Gastrocnemius medialis (tissue), 4 donors: ENCODE measurements around the gene LSP1. TPM values are rescaled to one million over a fixed set of nuclear protein-coding genes. Genes with fewer than 3 reads are reported as not detected.

ENCODE experiments used
- ATAC-seq, 2 donors: fragments of 150-250 bp; one replicate each; pipeline ENCODE4 v1.9.1; 2016
- DNase-seq, 2 donors: peaks; one replicate each; pipeline ENCODE4 v3.0.0-alpha.2; 2019
- H3K27ac ChIP-seq, 4 donors: fragments of 200-600 bp; sonication (generic); 1 replicate in 1 of 4; 2 replicates in 3 of 4; pipeline ENCODE4 v1.5.1; 2016 to 2018; ENCODE audit warnings: mild to moderate bottlenecking in 2 of 4, moderate library complexity in 1 of 4
- H3K27me3 ChIP-seq, 3 donors: fragments of 200-600 bp; sonication (generic) in 2 of 3; 1 replicate in 1 of 3; 2 replicates in 2 of 3; pipeline versions ENCODE4 v1.5.1 to v1.6.0; 2016 to 2019; ENCODE audit warnings: mild to moderate bottlenecking in 1 of 3, moderate library complexity in 1 of 3
- H3K36me3 ChIP-seq, 2 donors: fragments of 200-600 bp; sonication (generic) in 1 of 2; one replicate each; pipeline ENCODE4 v1.5.1; 2017 to 2018
- H3K4me1 ChIP-seq, 2 donors: fragments of 200-600 bp; sonication (generic) in 1 of 2; one replicate each; pipeline ENCODE4 v1.5.1; 2016 to 2017; ENCODE audit warnings: mild to moderate bottlenecking in 2 of 2
- H3K4me3 ChIP-seq, 4 donors: fragments of 200-600 bp; sonication (generic) in 3 of 4; 1 replicate in 1 of 4; 2 replicates in 3 of 4; pipeline ENCODE4 v1.5.1; 2016 to 2019; ENCODE audit warnings: mild to moderate bottlenecking in 2 of 4
- H3K9me3 ChIP-seq, 3 donors: fragments of 200-600 bp; sonication (generic) in 2 of 3; 1 replicate in 1 of 3; 2 replicates in 2 of 3; pipeline ENCODE4 v1.5.1; 2016 to 2019
- POLR2A ChIP-seq, 2 donors: fragments of 450-650 bp; IDR thresholded peaks; one replicate each; pipeline ENCODE4 v1.6.1; 2017; ENCODE audit warnings: antibody characterized with exemption in 2 of 2, mild to moderate bottlenecking in 2 of 2, moderate library complexity in 2 of 2
- in situ Hi-C, 4 donors: fragments of 200-750 bp; cut with MboI; loops; one replicate each; pipeline versions ENCODE4 v1.15.0 to v1.8.0; 2017; ENCODE audit warnings: low sequenced_read_pairs in 4 of 4
- intact Hi-C: fragments of 100-400 bp; cut with DNase I; formaldehyde crosslinking; loops from one replicate; pipeline ENCODE4 v1.15.1; 2023; ENCODE audit warnings: low total_unique reads
- total RNA-seq, 4 donors: library from RNA; depleted of rRNA; stranded (reverse); fragments of >200 nt; gene quantifications; one replicate each; pipeline versions ENCODE4 v1.1.0 to v1.2.3, GENCODE V29; 2016
- TF ChIP-seq, protein P1 (sequence below), 5 experiments: fragments of 450-650 bp in 3 of 5; fragments of 200-600 bp in 2 of 5; sonication (generic) in 2 of 5; IDR thresholded peaks in 4 of 5; conservative IDR thresholded peaks in 1 of 5; 1 replicate in 4 of 5; 2 replicates in 1 of 5; pipeline ENCODE4 v1.5.1; 2016 to 2019; ENCODE audit warnings: antibody characterized with exemption in 5 of 5, mild to moderate bottlenecking in 3 of 5, moderate library complexity in 3 of 5

The LSP1 gene
- total RNA-seq, 4 donors from 2014 or later = 3.0 to 13.5 (median 5.5) TPM

DNA sequence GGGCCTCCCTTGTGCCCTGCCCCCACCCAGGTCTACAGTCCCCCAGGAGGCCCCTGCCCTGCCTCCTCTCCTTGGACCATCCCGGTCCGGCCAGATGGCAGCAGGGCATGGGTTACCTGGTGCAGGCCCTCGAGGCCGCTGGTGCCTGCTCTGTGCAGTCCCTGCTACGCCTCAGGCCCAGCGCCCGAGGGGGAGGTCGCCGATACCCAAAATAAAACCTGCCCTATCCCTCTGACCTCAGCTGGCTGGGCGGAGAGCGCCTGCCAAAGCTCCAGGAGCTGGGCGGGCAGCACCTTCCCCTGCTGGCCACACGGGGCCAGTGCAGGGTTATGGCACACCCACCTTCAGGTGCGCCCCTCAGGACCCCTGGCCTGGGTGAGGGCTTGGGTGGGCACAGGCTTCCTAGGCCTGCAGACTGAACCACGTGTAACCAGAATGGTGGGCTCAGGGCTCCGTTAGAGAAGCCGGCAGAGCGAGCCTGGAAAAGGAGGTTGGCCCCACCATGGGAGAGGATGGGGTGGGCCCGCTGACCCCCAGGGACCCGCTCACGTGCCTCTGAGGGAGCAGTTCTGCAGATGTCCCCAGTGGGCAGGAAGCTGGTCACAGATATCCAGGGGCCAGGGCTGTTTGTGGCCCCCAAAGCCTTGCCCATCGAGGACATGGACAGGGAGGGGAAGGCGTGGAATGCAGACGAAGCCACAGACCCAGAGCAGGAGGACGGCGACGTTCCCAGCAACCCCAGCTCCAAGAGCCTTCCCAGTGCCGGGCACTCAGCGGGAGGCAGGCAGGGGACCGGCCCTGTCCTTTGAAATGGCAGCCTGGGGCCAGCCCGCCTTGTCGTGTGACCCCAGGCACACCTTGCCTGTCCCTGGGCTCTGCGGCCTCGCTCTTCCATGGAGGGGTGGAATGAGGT, 64.9 kb downstream of the LSP1 start:
- no peaks in the 10 kb centered on the region for H3K27me3 ChIP-seq
- peak overlapping the region; percentile 88 to 99 (median 93) for H3K27ac ChIP-seq
- no peak for TF ChIP-seq POLR2A (IDR thresholded peaks at IDR 0.05)
- TF ChIP-seq, protein P1, sequence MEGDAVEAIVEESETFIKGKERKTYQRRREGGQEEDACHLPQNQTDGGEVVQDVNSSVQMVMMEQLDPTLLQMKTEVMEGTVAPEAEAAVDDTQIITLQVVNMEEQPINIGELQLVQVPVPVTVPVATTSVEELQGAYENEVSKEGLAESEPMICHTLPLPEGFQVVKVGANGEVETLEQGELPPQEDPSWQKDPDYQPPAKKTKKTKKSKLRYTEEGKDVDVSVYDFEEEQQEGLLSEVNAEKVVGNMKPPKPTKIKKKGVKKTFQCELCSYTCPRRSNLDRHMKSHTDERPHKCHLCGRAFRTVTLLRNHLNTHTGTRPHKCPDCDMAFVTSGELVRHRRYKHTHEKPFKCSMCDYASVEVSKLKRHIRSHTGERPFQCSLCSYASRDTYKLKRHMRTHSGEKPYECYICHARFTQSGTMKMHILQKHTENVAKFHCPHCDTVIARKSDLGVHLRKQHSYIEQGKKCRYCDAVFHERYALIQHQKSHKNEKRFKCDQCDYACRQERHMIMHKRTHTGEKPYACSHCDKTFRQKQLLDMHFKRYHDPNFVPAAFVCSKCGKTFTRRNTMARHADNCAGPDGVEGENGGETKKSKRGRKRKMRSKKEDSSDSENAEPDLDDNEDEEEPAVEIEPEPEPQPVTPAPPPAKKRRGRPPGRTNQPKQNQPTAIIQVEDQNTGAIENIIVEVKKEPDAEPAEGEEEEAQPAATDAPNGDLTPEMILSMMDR (IDR thresholded peaks at IDR 0.05 in 4 of 5, conservative IDR thresholded peaks at IDR 0.05 in 1 of 5) = peak; percentile 77 to 96 (median 91)
- in situ Hi-C loops (no loop called here), intact Hi-C loops (loop anchor here (2.0 kb wide), 2 partner anchors 35 to 79 kb away; partner anchors contain the start of gene TNNI2)
- peak in 1 of 2 donors; percentile 28 for ATAC-seq
- H3K4me3 ChIP-seq = peak overlapping the region in 3 of 4 donors; percentile 16 to 26 (median 20)
- H3K9me3 ChIP-seq = no peaks in the 10 kb centered on the region
- peaks cover 55 to 66% of the 10 kb centered on the region in 2 donors for H3K4me1 ChIP-seq
- H3K36me3 ChIP-seq = no peaks in the 10 kb centered on the region
- peak in 1 of 2 donors; percentile 77 for DNase-seq

DNA sequence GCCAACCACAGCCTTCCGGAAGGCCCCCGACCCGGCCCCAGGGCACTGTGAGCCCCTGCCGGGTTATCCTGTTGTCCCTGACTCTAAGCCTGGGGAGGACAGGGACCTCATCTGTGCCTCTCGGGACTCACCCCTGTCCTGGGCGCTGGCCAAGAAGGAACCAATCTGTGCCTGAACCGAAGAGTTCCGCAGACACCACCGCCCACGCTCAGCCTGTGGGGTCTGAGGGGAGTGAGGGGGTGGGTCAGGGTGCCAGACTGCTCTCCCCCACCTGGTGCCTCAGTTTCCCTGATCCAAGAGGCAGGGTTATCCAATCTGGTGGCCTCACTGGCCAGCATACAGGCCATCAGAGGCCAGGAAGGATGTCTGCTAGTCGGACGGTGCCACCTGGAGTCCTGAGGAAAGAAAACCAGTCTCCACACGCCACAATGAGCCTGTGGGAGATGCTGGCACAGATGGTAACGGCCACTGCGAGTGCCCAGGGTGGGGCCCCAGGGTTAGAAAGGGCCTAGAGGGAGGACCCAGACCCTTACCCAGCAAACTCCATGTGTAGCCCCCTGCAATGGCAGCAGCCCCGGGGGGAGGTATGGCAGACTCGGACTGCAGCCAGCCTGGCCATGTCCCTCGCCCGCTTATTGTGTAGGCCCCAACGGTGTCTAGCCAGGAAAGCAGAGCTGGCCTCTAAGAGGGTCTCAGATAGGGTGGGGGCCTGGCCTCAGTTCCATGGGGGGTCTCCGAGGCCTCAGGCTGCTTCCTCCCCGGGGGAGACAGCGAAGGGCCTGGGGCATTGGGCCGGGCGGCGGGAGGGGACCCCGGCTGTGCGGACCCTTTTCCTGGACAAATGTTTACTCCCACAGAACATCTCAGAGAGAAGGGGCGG, 65.8 kb downstream of the LSP1 start:
- ATAC-seq (no peak), DNase-seq (no peak)
- H3K9me3 ChIP-seq = no peaks in the 10 kb centered on the region
- intact Hi-C loops (loop anchor here (2.0 kb wide), 1 partner anchor 80 kb away; the partner anchor contains the start of gene TNNI2), in situ Hi-C loops (no loop called here)
- peaks cover 58 to 71% of the 10 kb centered on the region in 2 donors for H3K4me1 ChIP-seq
- peak overlapping the region in 2 of 4 donors; percentile 21 to 56 for H3K4me3 ChIP-seq
- peak overlapping the region; percentile 88 to 99 (median 93) for H3K27ac ChIP-seq
- no peaks in the 10 kb centered on the region for H3K36me3 ChIP-seq
- H3K27me3 ChIP-seq = no peaks in the 10 kb centered on the region
- TF ChIP-seq POLR2A (IDR thresholded peaks at IDR 0.05) = no peak
- TF ChIP-seq, protein P1 (IDR thresholded peaks at IDR 0.05 in 4 of 5, conservative IDR thresholded peaks at IDR 0.05 in 1 of 5) = peak in 1 of 5 experiments; percentile 12

DNA sequence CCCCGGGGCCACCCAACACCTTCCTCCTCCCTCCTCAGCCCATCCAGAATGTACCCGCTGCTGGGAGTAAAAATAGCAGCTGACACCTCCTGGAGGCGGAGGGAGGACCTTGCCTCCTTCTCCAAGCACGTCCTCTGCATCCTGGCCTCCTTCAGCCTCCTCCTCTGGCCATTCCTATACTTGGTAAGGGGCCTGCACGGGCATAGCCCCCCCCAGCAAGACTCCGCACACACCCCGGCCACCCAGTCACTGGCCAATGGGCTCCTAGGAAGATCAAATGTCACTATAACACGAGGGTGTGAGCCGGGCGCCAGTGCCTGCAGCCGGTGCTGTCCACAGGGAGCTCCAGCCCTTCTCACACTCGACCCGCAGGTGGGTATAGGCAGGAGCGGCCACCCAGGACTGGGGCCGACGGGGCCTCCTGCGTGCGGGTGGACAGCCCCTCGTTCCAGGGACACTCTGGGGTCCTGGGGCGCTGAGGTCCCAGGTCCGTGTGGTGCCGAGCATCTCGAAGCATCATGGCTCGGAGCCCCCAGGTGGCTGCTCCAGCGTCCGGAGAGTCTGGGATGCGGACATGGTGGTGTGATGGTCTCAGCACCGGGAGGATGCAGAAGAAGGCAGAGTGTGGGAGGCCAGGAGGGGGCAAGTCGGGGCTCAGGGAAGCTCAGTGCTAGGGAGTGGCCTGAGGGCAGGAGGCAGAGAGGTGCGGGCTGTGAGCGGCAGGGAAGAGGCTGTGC, 66.7 kb downstream of the LSP1 start, which contains the start of gene TNNT3:
TNNT3 (plus strand) TSS at position 313 of the 737 bp plus-strand sequence. CDS start 3,172 bp downstream, outside the sequence.
- in situ Hi-C loops = no loop called here
- ATAC-seq (peak; percentile 59 to 69), DNase-seq (peak; percentile 72 to 90)
- Histone ChIP-seq H3K9me3 (no peaks in the 10 kb centered on the region), H3K36me3 (no peaks in the 10 kb centered on the region), H3K27ac (peak within 1 kb of the TSS; percentile 88 to 99 (median 93)), H3K4me1 (peaks cover 58 to 79% of the 10 kb centered on the region in 2 donors), H3K27me3 (no peaks in the 10 kb centered on the region), H3K4me3 (peak within 1 kb of the TSS in 3 of 4 donors; percentile 42 to 56 (median 53))
- TF ChIP-seq POLR2A (IDR thresholded peaks at IDR 0.05) = peak; percentile 47 to 83
- TF ChIP-seq, protein P1 (IDR thresholded peaks at IDR 0.05 in 4 of 5, conservative IDR thresholded peaks at IDR 0.05 in 1 of 5) = peak in 1 of 5 experiments; percentile 23
- intact Hi-C loops = loop anchor here (2.0 kb wide), 1 partner anchor 81 kb away; the partner anchor contains the start of gene TNNI2
